IMR-90 (cell line): Measurements from ENCODE around the gene SEC11A. TPM values are rescaled to one million over a fixed set of nuclear protein-coding genes. Genes with fewer than 3 reads are reported as not detected.

Source experiments
- ATAC-seq: fragments of 200-7000 bp; cut with Tn5 transposase; 2 replicates; pipeline ENCODE4 v1.9.1; 2020; ENCODE audit warnings: low read depth, mild to moderate bottlenecking, moderate library complexity
- BruUV-seq: library from RNA; stranded (reverse); fragments of 400-500 nt; replicated peaks from 2 replicates; lab custom pipeline; 2021; lab: Mats Ljungman, UMichigan
- CTCF ChIA-PET: fragments of 300-600 bp; formaldehyde crosslinking; extraction: SDS; loops from one replicate; lab custom pipeline; 2021; ENCODE audit warnings: antibody characterized with exemption; lab: Yijun Ruan, JAX
- POLR2A ChIA-PET: fragments of 300-600 bp; sonication (Branson Sonifier 250); formaldehyde crosslinking; loops from one replicate; lab custom pipeline; 2022; ENCODE audit warnings: antibody characterized with exemption; ENCODE audit not compliant: unreplicated experiment; lab: Charles Lee
- DNase-seq: peaks from one replicate; pipeline ENCODE4 v3.0.0; 2013
- H2AFZ ChIP-seq: replicated peaks from 2 replicates; pipeline ENCODE3; 2013; ENCODE audit warnings: low read length, mild to moderate bottlenecking; ENCODE audit not compliant: poor library complexity
- H2AK5ac ChIP-seq: 2 replicates; pipeline ENCODE4 v1.6.1; 2013; ENCODE audit warnings: low read depth, low read length, inconsistent platforms
- H2AK9ac ChIP-seq: replicated peaks from 2 replicates; pipeline ENCODE3; 2013; ENCODE audit warnings: mild to moderate bottlenecking, low read depth, low read length, moderate library complexity; ENCODE audit not compliant: poor library complexity
- H2BK120ac ChIP-seq: 2 replicates; pipeline ENCODE4 v1.6.1; 2013; ENCODE audit warnings: low read depth, low read length, inconsistent platforms
- H2BK15ac ChIP-seq: 3 replicates; pipeline ENCODE4 v1.6.1; 2013; ENCODE audit warnings: low read depth, low read length, inconsistent platforms
- H2BK20ac ChIP-seq: 2 replicates; pipeline ENCODE4 v1.6.1; 2013; ENCODE audit warnings: low read depth, mild to moderate bottlenecking, inconsistent platforms, low read length, moderate library complexity
- H2BK5ac ChIP-seq: 2 replicates; pipeline ENCODE4 v1.6.1; 2013; ENCODE audit warnings: mild to moderate bottlenecking, low read depth, low read length, inconsistent platforms; ENCODE audit not compliant: poor library complexity, severe bottlenecking
- H3K14ac ChIP-seq: replicated peaks from 2 replicates; pipeline ENCODE4 v1.6.1; 2013; ENCODE audit warnings: low read depth, low read length, inconsistent platforms
- H3K18ac ChIP-seq: 2 replicates; pipeline ENCODE4 v1.6.1; 2013; ENCODE audit warnings: low read depth, low read length, control low read depth
- H3K23ac ChIP-seq: 2 replicates; pipeline ENCODE4 v1.6.1; 2013; ENCODE audit warnings: low read depth, low read length, inconsistent platforms
- H3K27ac ChIP-seq: 2 replicates; pipeline ENCODE4 v1.5.1; 2013; ENCODE audit warnings: mild to moderate bottlenecking, control low read depth, low read length; ENCODE audit not compliant: insufficient read depth
- H3K27me3 ChIP-seq: 2 replicates; pipeline ENCODE4 v1.6.1; 2013; ENCODE audit warnings: low read length; ENCODE audit not compliant: control insufficient read depth, insufficient read depth
- H3K36me3 ChIP-seq: 2 replicates; pipeline ENCODE4 v1.6.1; 2013; ENCODE audit warnings: low read length, mixed read lengths; ENCODE audit not compliant: control insufficient read depth, insufficient read depth
- H3K4ac ChIP-seq: 2 replicates; pipeline ENCODE4 v1.6.1; 2013; ENCODE audit warnings: low read depth, low read length, inconsistent platforms
- H3K4me1 ChIP-seq: 2 replicates; pipeline ENCODE4 v1.6.1; 2013; ENCODE audit warnings: low read length, mixed read lengths; ENCODE audit not compliant: control insufficient read depth, insufficient read depth
- H3K4me2 ChIP-seq: 2 replicates; pipeline ENCODE4 v1.6.1; 2013; ENCODE audit warnings: low read depth, mild to moderate bottlenecking, control low read depth, low read length, moderate library complexity
- H3K4me3 ChIP-seq: 2 replicates; pipeline ENCODE4 v1.5.1; 2013; ENCODE audit warnings: low read depth, mild to moderate bottlenecking, control low read depth, low read length, moderate library complexity; ENCODE audit not compliant: insufficient read depth
- H3K56ac ChIP-seq: 2 replicates; pipeline ENCODE4 v1.6.1; 2013; ENCODE audit warnings: low read length, inconsistent platforms; ENCODE audit not compliant: insufficient read depth; ENCODE audit errors: extremely low read depth
- H3K79me1 ChIP-seq, 2 experiments: 2 replicates each; pipeline ENCODE4 v1.6.1; 2013; ENCODE audit warnings: low read length in 2 of 2, inconsistent platforms in 1 of 2, low read depth in 1 of 2
- H3K9ac ChIP-seq: 2 replicates; pipeline ENCODE4 v1.6.1; 2013; ENCODE audit warnings: low read depth, low read length, control low read depth
- H3K9me1 ChIP-seq: 2 replicates; pipeline ENCODE4 v1.6.1; 2013; ENCODE audit warnings: low read length, inconsistent platforms; ENCODE audit not compliant: insufficient read depth
- H3K9me3 ChIP-seq: 2 replicates; pipeline ENCODE4 v1.6.1; 2013; ENCODE audit warnings: low read length; ENCODE audit not compliant: control insufficient read depth, insufficient read depth
- H4K20me1 ChIP-seq: 2 replicates; pipeline ENCODE4 v1.6.1; 2013; ENCODE audit warnings: low read length, inconsistent platforms; ENCODE audit not compliant: insufficient read depth
- H4K5ac ChIP-seq: 2 replicates; pipeline ENCODE4 v1.6.1; 2013; ENCODE audit warnings: mild to moderate bottlenecking, low read depth, low read length, control low read depth
- H4K8ac ChIP-seq, 2 experiments: 2 replicates each; pipeline ENCODE4 v1.6.1; 2013; ENCODE audit warnings: low read depth in 2 of 2, low read length in 2 of 2, control low read depth in 1 of 2, inconsistent platforms in 1 of 2
- H4K91ac ChIP-seq: 2 replicates; pipeline ENCODE4 v1.6.1; 2013; ENCODE audit warnings: low read depth, low read length, inconsistent platforms; ENCODE audit not compliant: insufficient read depth
- CEBPB ChIP-seq: IDR thresholded peaks from 2 replicates; pipeline ENCODE4 v1.6.1; 2012; ENCODE audit warnings: low read depth, low read length, improper control_type of control experiment
- FOS ChIP-seq: fragments of 150-350 bp; IDR thresholded peaks from 2 replicates; pipeline ENCODE4 v1.6.1; 2016; ENCODE audit warnings: low read depth, low read length
- MAZ ChIP-seq: IDR thresholded peaks from 2 replicates; pipeline ENCODE4 v1.6.1; 2012; ENCODE audit warnings: low read depth, mild to moderate bottlenecking, low read length, improper control_type of control experiment, moderate library complexity, borderline replicate concordance
- dilution Hi-C: fragments of 300-500 bp; cut with HindIII; formaldehyde crosslinking; loops from one replicate; pipeline ENCODE4 v1.14.3; 2018; ENCODE audit warnings: low sequenced_read_pairs; ENCODE audit not compliant: unreplicated experiment
- in situ Hi-C: fragments of 300-500 bp; cut with MboI; formaldehyde crosslinking; loops from 3 replicates; pipeline ENCODE4 v1.14.3; 2019; ENCODE audit warnings: low sequenced_read_pairs, inconsistent platforms, mixed read lengths
- intact Hi-C: fragments of 100-400 bp; cut with micrococcal nuclease; formaldehyde crosslinking; loops from 2 replicates; pipeline ENCODE4 v1.10.0; 2022
- polyA plus RNA-seq, 3 experiments: library from polyadenylated mRNA; depleted of rRNA; stranded (reverse); fragments of >200 nt; gene quantifications; 2 replicates each; pipeline ENCODE4 v1.2.3, GENCODE V29; 2012; ENCODE audit warnings: low replicate concordance in 1 of 3
- total RNA-seq: library from RNA; depleted of rRNA; stranded (reverse); fragments of >200 nt; gene quantifications from 2 replicates; pipeline ENCODE4 v1.2.3, GENCODE V29; 2012

The SEC11A gene
- total and polyA plus RNA-seq, 2 of the 4 experiments (the other 2 are of a cell fraction): 62.4 to 108 TPM

DNA sequence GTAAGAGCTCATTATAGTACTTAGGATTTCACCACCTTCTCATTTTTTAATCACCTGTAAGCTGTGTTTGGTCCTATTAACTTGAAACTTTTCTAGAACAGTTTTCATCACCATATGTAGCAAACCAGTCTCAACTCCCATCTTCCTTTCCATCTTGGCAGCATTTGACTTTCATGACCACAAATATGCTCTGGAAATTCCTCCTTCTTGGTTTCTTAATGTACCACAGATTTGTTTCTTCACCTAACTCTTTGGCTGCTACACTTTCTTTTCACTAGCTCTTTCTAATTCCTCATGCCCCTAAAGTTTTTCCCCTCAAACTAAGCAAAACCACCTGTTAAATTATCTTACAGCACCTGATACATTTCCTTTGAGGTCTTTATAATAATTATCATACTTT, 44.7 kb downstream of the SEC11A start:
- Histone ChIP-seq H2AFZ (no peak overlapping the region), H3K27me3 (no peaks in the 10 kb centered on the region), H3K36me3 (peaks cover 16% of the 10 kb centered on the region), H3K4me2 (peak overlapping the region; percentile 21; the same call in 1 of the 2 replicates), H2BK5ac (peak overlapping the region; percentile 59), H3K4me1 (peaks cover 10% of the 10 kb centered on the region), H3K9me1 (peaks cover 15% of the 10 kb centered on the region), H2BK20ac (peak overlapping the region; percentile 10; the same call in 1 of the 2 replicates), H3K14ac (peak overlapping the region; percentile 42; the same call in 1 of the 2 replicates), H4K8ac (peak overlapping the region in 1 of 2 experiments; percentile 50; a peak in 1 of 4 replicates), H3K4me3 (no peak overlapping the region), H2AK9ac (no peak overlapping the region), H4K91ac (no peak overlapping the region; the same call in 1 of the 2 replicates), H3K4ac (peak overlapping the region; percentile 24; the same call in 1 of the 2 replicates), H3K18ac (peak overlapping the region; percentile 30; the same call in 1 of the 2 replicates), H2AK5ac (no peak overlapping the region), H3K9me3 (no peaks in the 10 kb centered on the region), H3K79me1 (peaks cover 16 to 42% of the 10 kb centered on the region in 2 experiments; a peak in 3 of 4 replicates), H4K20me1 (peaks cover 5% of the 10 kb centered on the region; the same call in 1 of the 2 replicates), H3K23ac (0 out of 2 replicates have a peak overlapping the region, but pooled peaks have one; percentile 3), H4K5ac (no peak overlapping the region; the same call in 1 of the 2 replicates), H3K9ac (no peak overlapping the region), H2BK15ac (0 out of 3 replicates have a peak overlapping the region, but pooled peaks have one; percentile 17), H3K56ac (no peak overlapping the region), H3K27ac (no peak overlapping the region; the same call in 1 of the 2 replicates), H2BK120ac (no peak overlapping the region)
- CTCF ChIA-PET: interaction anchor here (0.9 kb wide), 1 partner anchor 29 kb away, joined by 4 read pairs; no protein-coding TSS in a partner anchor
- intact Hi-C loops: loop anchor here (5.0 kb wide), 1 partner anchor 46 kb away; the partner anchor contains the start of gene SEC11A
- dilution Hi-C loops: no loop called here
- TF ChIP-seq CEBPB (peak; percentile 56), MAZ (no peak), FOS (no peak)
- ATAC-seq (peak; percentile 81), DNase-seq (peak; percentile 87)
- BruUV-seq: no TSS peak
- POLR2A ChIA-PET: interaction anchor here (0.5 kb wide), 1 partner anchor 88 kb away, joined by 5 read pairs; no protein-coding TSS in a partner anchor
- in situ Hi-C loops: no loop called here
